Hepatic stellate cell (primary cell): Measurements from ENCODE around the gene TAMM41.
"Not testable (repeated sequence)": the region's sequence is repeated elsewhere in the genome, so short reads cannot be mapped to it uniquely, and the experiment has no call there.

Experiments used
- DNase-seq: peaks from one replicate; pipeline ENCODE4 v3.0.0; 2011; ENCODE audit warnings: low spot score

Gene TAMM41

DNA sequence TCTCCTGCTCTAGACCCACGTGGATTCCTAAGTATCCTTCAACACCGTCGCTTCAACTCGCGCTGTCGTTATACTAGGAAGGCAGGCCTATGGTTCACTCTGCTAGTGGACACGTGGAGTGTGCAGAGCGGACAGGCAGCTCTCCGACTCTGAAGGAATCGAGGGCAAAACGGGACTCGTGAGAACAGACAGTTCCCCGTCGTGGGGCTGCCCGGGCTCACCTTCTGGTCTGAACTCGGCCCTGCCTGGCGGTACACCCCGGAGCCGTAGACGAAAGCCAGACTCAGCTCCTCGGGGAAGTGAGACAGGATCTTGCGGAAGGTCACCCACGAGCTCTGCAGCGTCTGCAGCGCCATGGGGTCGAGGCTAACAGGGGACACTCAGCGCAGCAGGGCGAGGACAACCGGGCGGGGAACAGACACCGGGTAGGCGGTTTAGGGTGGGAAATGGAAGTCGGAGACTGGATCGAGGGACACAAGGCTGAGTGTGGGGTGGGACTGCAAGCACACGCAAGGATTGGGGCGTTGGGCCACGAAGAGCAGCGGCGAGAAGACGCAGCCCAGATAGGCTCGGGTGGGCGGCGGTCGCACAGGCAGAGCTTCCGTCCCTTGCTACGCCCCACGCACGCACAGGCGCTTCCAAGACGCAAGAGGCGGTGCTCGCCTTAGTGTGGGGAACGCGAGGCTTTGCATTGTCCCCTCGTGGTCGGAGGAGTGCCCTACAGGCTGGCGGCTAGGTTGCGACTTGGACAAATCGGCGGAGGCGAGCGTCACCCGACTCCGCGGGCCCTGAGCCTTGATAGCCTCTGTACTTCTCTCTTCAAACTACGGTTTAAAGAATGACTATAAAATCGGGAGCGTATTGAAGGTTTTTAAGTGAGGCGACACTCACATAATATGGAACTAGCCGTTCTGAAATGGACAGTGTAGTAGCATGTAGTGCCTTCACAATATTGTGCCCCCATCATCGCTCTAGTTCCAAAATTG is at the start of gene TAMM41:
TAMM41 (minus strand) TSS at position 605 of the 986 bp plus-strand sequence; CDS start at position 356, 249 bp downstream.
- DNase-seq, result peak; percentile 88

GRCh38 chr3:11878837-11879236 is 32.2 kb upstream of the TAMM41 start:
- no peak for DNase-seq

GRCh38 chr3:11874707-11875106 is 28.0 kb upstream of the TAMM41 start:
- not testable (repeated sequence) for DNase-seq

- not testable (repeated sequence) for DNase-seq
Measured at GRCh38 chr3:11863739-11864138, 17.1 kb upstream of the TAMM41 start.

DNA sequence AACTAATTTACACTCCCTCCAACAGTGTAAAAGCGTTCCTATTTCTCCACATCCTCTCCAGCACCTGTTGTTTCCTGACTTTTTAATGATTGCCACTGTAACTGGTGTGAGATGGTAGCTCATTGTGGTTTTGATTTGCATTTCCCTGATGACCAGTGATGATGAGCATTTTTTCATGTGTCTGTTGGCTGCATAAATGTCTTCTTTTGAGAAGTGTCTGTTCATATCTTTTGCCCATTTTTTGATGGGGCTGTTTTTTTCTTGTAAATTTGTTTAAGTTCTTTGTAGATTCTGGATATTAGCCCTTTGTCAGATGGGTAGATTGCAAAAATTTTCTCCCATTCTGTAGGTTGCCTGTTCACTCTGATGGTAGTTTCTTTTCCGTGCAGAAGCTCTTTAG is 15.9 kb upstream of the TAMM41 start:
- DNase-seq, result not testable (repeated sequence)

DNA sequence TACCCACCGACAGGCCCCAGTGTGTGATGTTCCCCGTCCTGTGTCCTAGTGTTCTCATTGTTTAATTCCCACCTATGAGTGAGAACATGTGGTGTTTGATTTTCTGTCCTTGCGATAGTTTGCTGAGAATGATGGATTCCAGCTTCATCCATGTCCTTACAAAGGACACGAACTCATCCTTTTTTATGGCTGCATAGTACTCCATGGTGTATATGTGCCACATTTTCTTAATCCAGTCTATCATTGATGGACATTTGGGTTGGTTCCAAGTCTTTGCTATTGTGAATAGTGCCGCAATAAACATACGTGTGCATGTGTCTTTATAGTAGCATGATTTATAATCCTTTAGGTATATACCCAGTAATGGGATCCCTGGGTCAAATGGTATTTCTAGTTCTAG is 15.5 kb upstream of the TAMM41 start:
- DNase-seq, result not testable (repeated sequence)

DNA sequence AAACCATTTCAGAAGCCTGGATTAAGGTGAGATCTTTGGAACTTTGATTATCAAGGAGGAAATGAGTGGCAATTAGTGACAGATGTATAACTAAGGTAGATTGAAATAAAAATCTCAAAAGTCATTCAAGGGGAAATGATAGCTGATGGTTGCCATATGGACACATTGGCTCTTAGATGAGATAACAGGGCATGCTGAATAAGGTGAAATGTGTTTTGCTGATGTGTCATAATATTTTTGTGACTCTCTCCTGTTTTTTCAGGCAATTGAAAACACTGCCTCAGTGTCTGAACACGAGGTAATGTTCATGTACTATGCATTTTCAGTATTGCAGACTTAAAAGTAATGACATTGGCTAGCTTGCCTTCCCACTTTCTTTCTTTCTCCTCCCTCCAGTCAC is 13.5 kb upstream of the TAMM41 start:
- DNase-seq, result not testable (repeated sequence)

DNA sequence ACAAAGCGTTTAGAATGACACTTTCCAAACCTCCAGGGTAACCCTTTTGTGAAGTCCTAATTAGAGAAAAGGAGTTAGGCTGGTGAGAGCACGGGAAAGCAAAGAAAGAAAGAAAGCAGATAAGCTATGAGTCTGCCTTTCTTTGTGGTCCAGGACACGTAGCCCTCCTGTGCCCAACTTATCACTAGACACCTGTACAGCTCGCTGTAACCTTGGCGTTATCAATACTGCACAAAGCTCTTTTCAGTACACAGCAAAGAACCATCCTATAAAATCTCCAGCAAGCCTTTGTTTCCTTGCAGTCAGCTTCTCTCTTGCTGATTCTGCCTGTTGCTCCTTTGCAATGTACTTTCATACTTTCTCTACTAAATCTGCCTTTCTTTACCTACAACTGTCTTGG is 6.8 kb upstream of the TAMM41 start:
- no peak for DNase-seq

DNA sequence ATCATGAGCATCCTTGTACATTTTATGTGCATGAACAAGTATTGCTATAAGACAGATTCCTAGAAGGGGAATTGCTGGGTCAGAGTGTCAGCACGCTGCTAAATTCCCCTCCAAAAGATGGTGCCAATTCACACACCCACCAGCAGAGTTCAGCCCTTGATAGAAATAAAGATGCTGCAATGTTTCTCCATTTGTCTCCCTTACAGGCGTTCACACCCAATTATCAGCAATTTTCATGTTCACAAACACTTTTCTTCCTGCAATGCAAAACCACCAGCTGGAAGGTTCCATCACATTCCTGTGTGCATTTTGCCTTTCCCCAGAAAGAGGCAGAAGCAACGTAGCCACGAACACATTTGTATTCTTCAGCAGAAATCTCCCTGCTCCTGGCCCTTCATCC is 3.3 kb upstream of the TAMM41 start:
- DNase-seq, result no peak

DNA sequence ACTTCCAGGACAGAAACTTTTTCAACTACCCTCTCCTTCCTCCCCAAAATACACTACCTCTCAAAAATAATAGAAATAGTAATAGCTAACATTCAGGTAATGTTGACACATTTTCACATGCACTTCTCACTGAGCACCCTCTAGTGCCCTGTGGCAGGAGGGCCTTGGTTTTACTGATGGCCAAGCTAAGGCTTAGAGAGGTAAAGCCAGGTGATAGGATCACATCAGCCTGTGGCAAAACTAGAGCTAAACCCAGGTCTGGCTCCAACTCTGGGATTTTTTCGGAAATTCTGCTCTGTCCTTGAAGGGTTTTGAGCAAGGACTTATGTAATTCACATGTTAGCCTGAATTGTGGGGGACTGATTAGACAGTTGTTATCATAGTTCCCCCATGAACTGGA is 922 bp upstream of the TAMM41 start:
- no peak for DNase-seq

GRCh38 chr3:11845651-11846050 is 1.0 kb downstream of the TAMM41 start:
- no peak for DNase-seq

GRCh38 chr3:11844891-11845290 is 1.8 kb downstream of the TAMM41 start:
- no peak for DNase-seq

DNA sequence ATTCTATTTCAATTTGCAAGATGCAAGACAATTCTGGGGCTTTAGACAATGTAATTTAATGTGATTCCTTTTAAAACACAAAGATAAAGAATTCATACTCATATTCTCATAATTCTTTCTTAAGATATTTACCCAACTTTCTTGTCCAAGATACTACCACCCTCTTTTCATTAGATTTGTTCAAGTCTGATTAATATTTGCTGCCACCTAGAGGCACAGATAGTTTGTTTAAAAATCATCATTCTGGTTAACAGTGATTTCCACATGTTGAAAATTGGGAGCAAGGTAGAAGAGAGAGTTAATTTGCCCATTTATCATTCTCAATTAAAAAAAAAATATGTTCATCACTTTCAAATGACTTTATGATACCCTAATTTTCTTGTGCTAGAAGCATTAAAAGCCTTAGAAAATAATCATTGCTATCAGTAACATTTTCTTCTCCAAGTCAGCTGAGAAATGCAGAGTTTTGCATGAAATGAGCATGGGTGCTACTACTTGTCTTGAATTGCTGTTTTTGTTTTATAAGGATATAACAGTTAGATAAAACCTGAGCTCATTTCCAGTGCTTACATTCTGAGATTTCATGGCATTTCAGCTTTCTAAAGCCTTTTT is 11.6 kb downstream of the TAMM41 start:
- peak; percentile 36 for DNase-seq

DNA sequence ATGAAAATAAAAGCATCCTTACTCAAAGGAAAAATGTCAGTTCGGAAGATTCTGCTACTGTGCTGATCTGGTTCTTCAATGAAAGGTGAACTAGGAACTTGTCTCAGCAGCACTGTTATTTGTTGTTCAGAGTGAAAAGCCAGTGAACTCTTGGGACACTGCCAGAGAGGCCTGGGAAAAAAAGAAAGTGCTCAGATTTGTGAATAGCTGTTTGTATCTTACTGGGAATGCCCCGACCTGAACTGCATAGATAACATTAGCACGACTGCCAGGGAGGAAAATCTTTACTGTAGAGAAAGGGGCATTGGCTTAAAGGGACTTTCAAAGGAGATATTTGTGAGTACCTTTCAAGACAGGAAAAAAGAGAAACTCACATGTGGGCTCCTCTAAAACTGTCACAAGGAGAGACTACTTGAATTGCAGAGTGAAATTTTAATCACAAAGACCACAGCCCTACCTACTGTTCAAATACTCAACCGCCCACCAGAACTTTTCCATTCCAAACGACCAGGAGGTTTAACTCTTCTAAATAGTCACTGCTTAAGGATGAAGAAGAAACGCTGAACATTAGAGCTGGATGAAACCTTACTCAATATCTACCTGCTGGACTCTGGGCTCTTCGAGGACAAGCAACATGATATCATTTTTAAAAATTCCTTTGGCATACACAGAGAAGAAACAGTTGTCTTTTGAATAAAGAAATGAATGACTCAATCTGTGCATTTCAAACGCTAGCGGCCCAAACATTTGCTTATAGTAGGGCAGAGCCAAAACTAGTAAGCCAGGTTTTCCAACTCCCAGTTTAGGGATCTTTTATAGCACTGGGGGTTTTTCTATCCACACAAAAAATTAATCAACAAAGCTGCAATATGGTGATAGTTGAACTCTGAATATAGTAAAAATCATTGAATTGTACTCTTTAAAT is 13.4 kb downstream of the TAMM41 start:
- DNase-seq, result no peak

GRCh38 chr3:11829416-11829815 is 17.3 kb downstream of the TAMM41 start:
- DNase-seq, result no peak

DNA sequence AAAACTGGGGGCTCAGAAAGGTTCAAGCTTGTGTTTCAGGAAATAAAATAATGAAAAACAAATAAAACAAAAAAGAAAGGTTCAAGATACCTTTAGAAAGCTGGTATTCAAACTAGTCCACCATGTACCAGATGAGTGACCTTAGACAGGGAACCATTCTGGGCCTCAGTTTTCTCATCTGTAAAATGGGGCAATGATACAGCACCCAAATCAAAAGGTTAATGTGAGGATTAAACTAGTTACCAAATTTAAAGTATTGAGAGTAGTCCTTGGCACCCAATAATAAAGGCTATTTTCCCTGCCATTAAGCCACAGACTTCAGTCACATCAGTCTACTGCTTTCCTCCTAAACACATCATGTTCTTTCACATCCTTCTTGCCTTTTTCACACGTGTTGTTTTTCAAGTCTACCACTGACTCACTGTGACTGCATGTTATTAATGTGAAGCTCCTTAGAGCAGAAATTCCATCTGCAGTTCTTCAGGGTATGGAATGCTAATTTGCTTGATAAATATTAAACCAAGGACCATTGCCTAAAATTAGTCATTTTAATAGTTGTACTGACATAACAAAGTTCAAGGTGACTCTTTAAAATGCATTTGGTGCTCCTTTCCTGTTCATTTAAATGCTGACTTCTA is 19.9 kb downstream of the TAMM41 start:
- no peak for DNase-seq

DNA sequence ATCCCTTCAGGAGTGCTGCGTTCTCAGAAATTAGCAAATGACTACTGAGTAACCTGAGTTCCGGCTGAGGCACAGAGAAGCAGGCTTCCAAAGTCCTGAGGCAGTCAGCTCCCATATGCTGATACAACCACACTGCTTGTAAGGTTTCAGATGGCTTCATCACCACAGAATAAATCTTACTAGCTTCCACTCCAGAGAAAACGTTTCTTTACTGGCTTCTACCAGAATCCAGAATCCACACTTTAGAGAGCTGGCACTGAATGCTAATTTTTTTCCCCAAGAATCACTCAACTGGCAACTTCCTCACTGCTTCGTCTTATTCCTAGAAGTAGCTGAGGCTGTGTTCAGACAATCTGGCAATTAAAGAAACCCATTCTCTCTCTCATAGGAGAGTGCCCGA is 21.4 kb downstream of the TAMM41 start:
- DNase-seq, result no peak

GRCh38 chr3:11820531-11821041 is 26.1 kb downstream of the TAMM41 start:
- DNase-seq, result no peak

- DNase-seq, result no peak
Measured at GRCh38 chr3:11819146-11819689, 27.5 kb downstream of the TAMM41 start.

- peak; percentile 12 for DNase-seq
Measured at GRCh38 chr3:11818033-11818432, 28.7 kb downstream of the TAMM41 start.

GRCh38 chr3:11815111-11815510 is 31.6 kb downstream of the TAMM41 start:
- DNase-seq, result no peak
